CD4-positive, alpha-beta memory T cell (primary cell): ENCODE results near the gene DGKZ. TPM values are rescaled to one million over a fixed set of nuclear protein-coding genes. Genes with fewer than 3 reads are reported as not detected.

Experiments used
- CTCF ChIA-PET: fragments of 350-600 bp; sonication (Branson Sonifier 250); formaldehyde crosslinking; loops from one replicate; lab custom pipeline; 2021; ENCODE audit warnings: inconsistent platforms; ENCODE audit not compliant: partially characterized antibody; lab: Charles Lee
- POLR2A ChIA-PET: fragments of 350-600 bp; sonication (Branson Sonifier 250); formaldehyde crosslinking; loops from one replicate; lab custom pipeline; 2021; ENCODE audit not compliant: partially characterized antibody; lab: Charles Lee
- DNase-seq, 5 donors: peaks; one replicate each; pipeline versions ENCODE4 v3.0.0 to v3.0.0-alpha.2; 2020 to 2022; ENCODE audit warnings: mixed read lengths in 1 of 5
- H3K27ac ChIP-seq: one replicate; pipeline ENCODE4 v1.7.0; 2013; ENCODE audit warnings: low read depth, low read length
- H3K27me3 ChIP-seq: 2 replicates; pipeline ENCODE4 v1.7.0; 2013; ENCODE audit warnings: mild to moderate bottlenecking, low read length, moderate library complexity; ENCODE audit not compliant: insufficient read depth
- H3K36me3 ChIP-seq: 2 replicates; pipeline ENCODE4 v1.7.0; 2013; ENCODE audit warnings: mild to moderate bottlenecking, low read length, moderate library complexity; ENCODE audit not compliant: insufficient read depth
- H3K4me1 ChIP-seq: 2 replicates; pipeline ENCODE4 v1.7.0; 2013; ENCODE audit warnings: mild to moderate bottlenecking, low read length, moderate library complexity; ENCODE audit not compliant: insufficient read depth
- H3K4me3 ChIP-seq, 2 donors: one replicate each; pipeline ENCODE4 v1.7.0; 2013; ENCODE audit warnings: low read length in 2 of 2, mild to moderate bottlenecking in 1 of 2
- H3K9me3 ChIP-seq, 2 donors: one replicate each; pipeline ENCODE4 v1.7.0; 2013; ENCODE audit warnings: low read length in 2 of 2, control low read depth in 1 of 2; ENCODE audit not compliant: control insufficient read depth in 1 of 2
- H3K27ac Mint-ChIP-seq, 7 donors: one replicate each; pipeline ENCODE4 v1.8.0; 2020 to 2021; ENCODE audit warnings: mixed read lengths in 7 of 7, mild to moderate bottlenecking in 6 of 7, inconsistent platforms in 3 of 7, moderate library complexity in 3 of 7
- H3K27me3 Mint-ChIP-seq, 2 donors: one replicate each; pipeline ENCODE4 v1.8.0; 2020 to 2021; ENCODE audit warnings: mixed read lengths in 2 of 2
- H3K36me3 Mint-ChIP-seq, 2 donors: one replicate each; pipeline ENCODE4 v1.8.0; 2020 to 2021; ENCODE audit warnings: mixed read lengths in 2 of 2, inconsistent platforms in 1 of 2, mild to moderate bottlenecking in 1 of 2
- H3K4me1 Mint-ChIP-seq, 4 donors: one replicate each; pipeline ENCODE4 v1.8.0; 2020 to 2021; ENCODE audit warnings: mixed read lengths in 4 of 4, mild to moderate bottlenecking in 1 of 4
- H3K4me3 Mint-ChIP-seq, 8 donors: one replicate each; pipeline ENCODE4 v1.8.0; 2020 to 2021; ENCODE audit warnings: mixed read lengths in 8 of 8, mild to moderate bottlenecking in 7 of 8, moderate library complexity in 6 of 8, inconsistent platforms in 3 of 8
- H3K9me3 Mint-ChIP-seq, 8 donors: one replicate each; pipeline ENCODE4 v1.8.0; 2020 to 2021; ENCODE audit warnings: mixed read lengths in 8 of 8, mild to moderate bottlenecking in 5 of 8, inconsistent platforms in 3 of 8, moderate library complexity in 1 of 8
- intact Hi-C: fragments of 100-400 bp; cut with micrococcal nuclease; formaldehyde crosslinking; loops from one replicate; pipeline ENCODE4 v1.15.1; 2023
- polyA plus RNA-seq, 2 donors: library from polyadenylated mRNA; unstranded; fragments of 300-500 nt; fragmentation: Illumina TruSeq; gene quantifications; one replicate each; pipeline ENCODE4 v1.2.3, GENCODE V29; 2021
- total RNA-seq, 2 experiments: library from RNA; stranded (reverse); gene quantifications; one replicate each; pipeline ENCODE4 v1.2.3, GENCODE V29; 2021

The DGKZ gene
- total and polyA plus RNA-seq, 4 experiments from 2014 or later: 34.8 to 235 (median 154) TPM

- Histone ChIP-seq H3K4me3 (peak overlapping the region; percentile 15 to 54), H3K36me3 (no peaks in the 10 kb centered on the region), H3K27ac (peak overlapping the region; percentile 42), H3K9me3 (no peaks in the 10 kb centered on the region), H3K4me1 (peaks cover 69% of the 10 kb centered on the region), H3K27me3 (no peaks in the 10 kb centered on the region)
- H3K36me3 Mint-ChIP-seq: peaks cover 0 to 3% of the 10 kb centered on the region in 2 donors
- intact Hi-C loops: loop anchor here (5.0 kb wide), 1 partner anchor 35 kb away; no protein-coding TSS in a partner anchor
- H3K4me3 Mint-ChIP-seq: peak overlapping the region; percentile 86 to 96 (median 90)
- no peaks in the 10 kb centered on the region for H3K9me3 Mint-ChIP-seq
- H3K27me3 Mint-ChIP-seq: no peaks in the 10 kb centered on the region
- CTCF ChIA-PET: interaction anchor here (1.1 to 11.9 kb wide), 8 partner anchors 11 to 92 kb away, joined by 3 to 187 read pairs (median 13); no protein-coding TSS in a partner anchor
- no peak for DNase-seq
- POLR2A ChIA-PET: interaction anchor here (1.0 to 9.8 kb wide), 8 partner anchors 15 to 414 kb away, joined by 3 to 262 read pairs (median 5); partner anchors contain the start of genes DGKZ and PEX16
- H3K4me1 Mint-ChIP-seq: peaks cover 33 to 72% (median 58%) of the 10 kb centered on the region in 4 donors
- peak overlapping the region; percentile 84 to 98 (median 94) for H3K27ac Mint-ChIP-seq
Measured at GRCh38 chr11:46332093-46332567, 15.1 kb upstream of the DGKZ start.

- intact Hi-C loops: loop anchor here (5.0 kb wide), 1 partner anchor 35 kb away; no protein-coding TSS in a partner anchor
- Histone ChIP-seq H3K27ac (peak overlapping the region; percentile 42), H3K27me3 (no peaks in the 10 kb centered on the region), H3K9me3 (no peaks in the 10 kb centered on the region), H3K4me3 (peak overlapping the region; percentile 15 to 54), H3K36me3 (no peaks in the 10 kb centered on the region), H3K4me1 (peaks cover 74% of the 10 kb centered on the region)
- POLR2A ChIA-PET: interaction anchor here (0.6 to 9.8 kb wide), 9 partner anchors 15 to 415 kb away, joined by 3 to 262 read pairs (median 5); partner anchors contain the start of genes DGKZ and PEX16
- H3K9me3 Mint-ChIP-seq: no peaks in the 10 kb centered on the region
- H3K27me3 Mint-ChIP-seq: no peaks in the 10 kb centered on the region
- peak overlapping the region; percentile 87 to 96 (median 90) for H3K4me3 Mint-ChIP-seq
- DNase-seq: peak in 4 of 5 donors; percentile 30 to 59 (median 44)
- peak overlapping the region in 6 of 7 donors; percentile 84 to 98 (median 96) for H3K27ac Mint-ChIP-seq
- peaks cover 0 to 3% of the 10 kb centered on the region in 2 donors for H3K36me3 Mint-ChIP-seq
- CTCF ChIA-PET: interaction anchor here (1.1 to 11.9 kb wide), 9 partner anchors 10 to 93 kb away, joined by 3 to 187 read pairs (median 5); no protein-coding TSS in a partner anchor
- H3K4me1 Mint-ChIP-seq: peaks cover 33 to 74% (median 61%) of the 10 kb centered on the region in 4 donors
Measured at GRCh38 chr11:46332568-46333393, 14.5 kb upstream of the DGKZ start.

- H3K36me3 Mint-ChIP-seq: peaks cover 0 to 3% of the 10 kb centered on the region in 2 donors
- peak overlapping the region; percentile 89 to 95 (median 90) for H3K4me3 Mint-ChIP-seq
- no peaks in the 10 kb centered on the region for H3K36me3 ChIP-seq
- ChIA-PET POLR2A (interaction anchor here (0.6 to 9.8 kb wide), 8 partner anchors 14 to 415 kb away, joined by 3 to 262 read pairs (median 5); partner anchors contain the start of genes DGKZ and PEX16), CTCF (interaction anchor here (1.1 to 11.9 kb wide), 7 partner anchors 10 to 94 kb away, joined by 3 to 187 read pairs (median 5); no protein-coding TSS in a partner anchor)
- intact Hi-C loops: loop anchor here (5.0 kb wide), 1 partner anchor 36 kb away; no protein-coding TSS in a partner anchor
- H3K4me1 ChIP-seq: peaks cover 79% of the 10 kb centered on the region
- H3K9me3 ChIP-seq: no peaks in the 10 kb centered on the region
- no peaks in the 10 kb centered on the region for H3K27me3 Mint-ChIP-seq
- H3K4me3 ChIP-seq: peak overlapping the region; percentile 34 to 54
- no peaks in the 10 kb centered on the region for H3K9me3 Mint-ChIP-seq
- H3K4me1 Mint-ChIP-seq: peaks cover 34 to 80% (median 64%) of the 10 kb centered on the region in 4 donors
- peak overlapping the region; percentile 41 to 92 (median 88) for H3K27ac Mint-ChIP-seq
- no peaks in the 10 kb centered on the region for H3K27me3 ChIP-seq
- peak overlapping the region; percentile 42 for H3K27ac ChIP-seq
- DNase-seq: peak; percentile 36 to 55 (median 40)
Measured at GRCh38 chr11:46333394-46333947, 13.8 kb upstream of the DGKZ start.

- Histone ChIP-seq H3K4me1 (peaks cover 86% of the 10 kb centered on the region), H3K36me3 (no peaks in the 10 kb centered on the region), H3K27ac (no peak overlapping the region), H3K4me3 (peak overlapping the region in 1 of 2 donors; percentile 34), H3K9me3 (no peaks in the 10 kb centered on the region), H3K27me3 (no peaks in the 10 kb centered on the region)
- CTCF ChIA-PET: interaction anchor here (1.1 to 11.9 kb wide), 3 partner anchors 10 to 22 kb away, joined by 3 to 187 read pairs (median 5); partner anchors contain the start of gene DGKZ
- POLR2A ChIA-PET: interaction anchor here (1.0 to 9.8 kb wide), 3 partner anchors 13 to 26 kb away, joined by 3 to 262 read pairs (median 53); partner anchors contain the start of gene DGKZ
- H3K36me3 Mint-ChIP-seq: peaks cover 0 to 3% of the 10 kb centered on the region in 2 donors
- peaks cover 34 to 86% (median 68%) of the 10 kb centered on the region in 4 donors for H3K4me1 Mint-ChIP-seq
- peak overlapping the region in 2 of 7 donors; percentile 8 to 57 for H3K27ac Mint-ChIP-seq
- H3K27me3 Mint-ChIP-seq: no peaks in the 10 kb centered on the region
- H3K9me3 Mint-ChIP-seq: no peaks in the 10 kb centered on the region
- H3K4me3 Mint-ChIP-seq: peak overlapping the region; percentile 89 to 95 (median 90)
- DNase-seq: no peak
- intact Hi-C loops: loop anchor here (5.0 kb wide), 1 partner anchor 37 kb away; no protein-coding TSS in a partner anchor
Measured at GRCh38 chr11:46334211-46334610, 13.1 kb upstream of the DGKZ start.

GRCh38 chr11:46335271-46335670 is 12.0 kb upstream of the DGKZ start:
- CTCF ChIA-PET: interaction anchor here (1.1 to 11.9 kb wide), 4 partner anchors 9 to 23 kb away, joined by 3 to 187 read pairs (median 5); partner anchors contain the start of gene DGKZ
- peak overlapping the region in 5 of 7 donors; percentile 10 to 68 (median 32) for H3K27ac Mint-ChIP-seq
- H3K27me3 Mint-ChIP-seq: no peaks in the 10 kb centered on the region
- H3K4me1 Mint-ChIP-seq: peaks cover 29 to 86% (median 63%) of the 10 kb centered on the region in 4 donors
- H3K27ac ChIP-seq: no peak overlapping the region
- intact Hi-C loops: no loop called here
- peaks cover 0 to 3% of the 10 kb centered on the region in 2 donors for H3K36me3 Mint-ChIP-seq
- no peaks in the 10 kb centered on the region for H3K9me3 Mint-ChIP-seq
- H3K36me3 ChIP-seq: no peaks in the 10 kb centered on the region
- no peak for DNase-seq
- H3K4me3 Mint-ChIP-seq: peak overlapping the region in 5 of 8 donors; percentile 1 to 89 (median 43)
- H3K27me3 ChIP-seq: no peaks in the 10 kb centered on the region
- POLR2A ChIA-PET: interaction anchor here (9.8 kb wide), 1 partner anchor 12 kb away, joined by 262 read pairs; the partner anchor contains the start of gene DGKZ
- H3K9me3 ChIP-seq: no peaks in the 10 kb centered on the region
- H3K4me3 ChIP-seq: no peak overlapping the region
- peaks cover 84% of the 10 kb centered on the region for H3K4me1 ChIP-seq

- Mint-ChIP-seq H3K27me3 (no peaks in the 10 kb centered on the region), H3K36me3 (peaks cover 0 to 3% of the 10 kb centered on the region in 2 donors), H3K9me3 (no peaks in the 10 kb centered on the region), H3K4me1 (peaks cover 21 to 85% (median 57%) of the 10 kb centered on the region in 4 donors), H3K4me3 (peak overlapping the region in 6 of 8 donors; percentile 21 to 63 (median 45)), H3K27ac (peak overlapping the region in 5 of 7 donors; percentile 55 to 77 (median 67))
- CTCF ChIA-PET: interaction anchor here (1.2 to 11.9 kb wide), 2 partner anchors 11 to 24 kb away, joined by 5 to 187 read pairs; partner anchors contain the start of gene DGKZ
- H3K9me3 ChIP-seq: no peaks in the 10 kb centered on the region
- no peak overlapping the region for H3K4me3 ChIP-seq
- H3K27ac ChIP-seq: no peak overlapping the region
- H3K36me3 ChIP-seq: no peaks in the 10 kb centered on the region
- no peaks in the 10 kb centered on the region for H3K27me3 ChIP-seq
- intact Hi-C loops: no loop called here
- H3K4me1 ChIP-seq: peaks cover 80% of the 10 kb centered on the region
- POLR2A ChIA-PET: interaction anchor here (9.8 kb wide), 1 partner anchor 11 kb away, joined by 262 read pairs; the partner anchor contains the start of gene DGKZ
- no peak for DNase-seq
Measured at GRCh38 chr11:46335890-46336562, 11.2 kb upstream of the DGKZ start.
